ENCODE data around the gene LAGE3.

The LAGE3 gene

DNA sequence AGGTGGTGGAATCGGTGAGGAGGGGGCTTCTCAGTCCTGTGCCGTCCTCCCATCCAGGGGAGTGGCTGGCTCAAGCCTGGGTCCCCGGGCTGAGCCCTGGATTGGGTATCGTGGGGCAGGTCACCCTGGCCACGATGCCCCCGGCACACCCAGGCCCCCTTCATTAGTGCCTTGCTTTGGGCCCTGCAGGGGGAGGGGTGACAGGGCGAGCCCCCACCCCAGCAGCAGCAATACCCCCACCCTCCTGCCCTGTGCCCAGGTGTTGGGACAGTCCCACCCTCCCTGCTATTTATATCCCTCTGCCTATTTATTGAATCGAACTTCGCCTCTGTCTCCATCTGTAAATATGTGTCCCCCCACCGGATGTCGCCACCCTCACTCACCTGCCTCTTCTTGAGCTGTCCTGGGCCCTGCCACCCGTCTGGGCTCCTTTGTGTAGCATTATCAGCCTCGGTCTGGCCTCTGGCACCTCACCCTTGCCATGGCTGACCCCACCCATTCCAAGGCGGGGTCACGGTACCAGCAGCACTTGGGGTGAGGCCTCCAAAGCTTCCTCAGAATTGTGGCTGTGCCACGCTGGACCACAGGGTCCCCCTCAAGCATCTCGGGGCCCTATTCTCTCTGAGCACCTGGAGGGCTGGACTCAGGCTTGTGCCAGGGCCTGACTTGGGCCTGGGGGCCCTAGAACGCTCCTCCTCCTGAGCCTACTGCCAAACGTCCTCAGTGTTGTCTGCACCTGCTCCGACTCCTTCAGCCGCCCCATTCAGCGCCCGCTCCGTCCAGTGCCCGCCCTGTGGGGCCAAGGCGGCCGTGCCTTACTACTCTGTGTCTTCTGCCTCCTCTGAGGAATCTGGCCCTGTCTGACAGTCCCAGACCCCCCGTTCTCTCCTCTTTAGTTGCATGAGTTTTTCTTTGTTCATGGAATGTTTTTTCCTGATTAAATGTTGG lies 6.1 kb downstream of the LAGE3 start:
- no peaks in the 10 kb centered on the region for H3K36me3 Mint-ChIP-seq (ENCODE audit: low read depth)
- H3K27me3 Mint-ChIP-seq (ENCODE audit: low read depth) = no peaks in the 10 kb centered on the region
- H3K9me3 Mint-ChIP-seq = no peaks in the 10 kb centered on the region
- H3K4me3 Mint-ChIP-seq = no peak overlapping the region
- H3K27ac Mint-ChIP-seq = no peak overlapping the region
- H3K4me1 Mint-ChIP-seq (ENCODE audit: low read depth) = peaks cover 9% of the 10 kb centered on the region

DNA sequence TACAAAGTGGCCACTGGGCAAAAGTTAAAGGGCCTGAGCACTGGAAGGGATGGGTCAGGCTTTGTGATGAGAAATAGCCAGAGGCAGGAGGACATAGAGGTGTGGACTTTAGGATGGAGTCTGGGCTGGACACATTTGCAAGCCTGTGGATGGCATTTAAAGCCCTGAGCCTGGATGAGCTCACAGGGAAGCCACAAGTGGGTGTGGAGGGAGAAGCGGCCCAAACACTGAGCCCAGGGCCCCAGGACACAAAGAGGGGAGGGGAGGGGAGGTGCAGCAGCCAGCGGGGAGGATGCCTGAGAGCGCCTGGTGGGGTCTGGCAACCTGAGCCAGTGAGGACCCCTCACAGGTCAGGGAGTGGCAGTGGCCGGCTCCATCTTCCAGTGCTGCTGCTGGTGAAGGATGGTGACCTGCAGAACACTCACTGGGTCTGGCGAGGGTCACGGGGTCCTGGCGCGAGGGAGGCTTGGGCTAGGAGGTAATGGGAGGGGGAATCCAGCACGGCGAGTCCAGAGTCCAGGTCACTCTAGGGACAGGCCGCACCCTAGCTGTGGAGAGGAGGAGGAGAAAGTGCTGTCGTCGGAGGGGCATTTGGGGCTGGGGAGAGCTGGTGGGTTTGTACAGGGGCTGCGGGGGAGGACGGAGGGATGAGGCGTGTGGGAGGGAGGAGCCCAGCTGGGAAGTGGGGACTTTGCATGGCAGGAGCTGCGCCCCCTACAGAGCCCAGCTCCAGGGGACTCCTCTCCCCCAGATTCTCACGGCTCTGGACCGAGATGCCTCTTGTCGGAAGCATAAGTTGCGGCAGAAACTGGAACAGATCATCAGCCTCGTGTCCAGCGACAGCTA lies 7.0 kb downstream of the LAGE3 start:
- H3K27me3 Mint-ChIP-seq (ENCODE audit: low read depth) = no peaks in the 10 kb centered on the region
- H3K4me1 Mint-ChIP-seq (ENCODE audit: low read depth) = peaks cover 7% of the 10 kb centered on the region
- H3K27ac Mint-ChIP-seq = no peak overlapping the region
- no peaks in the 10 kb centered on the region for H3K9me3 Mint-ChIP-seq
- H3K4me3 Mint-ChIP-seq = no peak overlapping the region
- no peaks in the 10 kb centered on the region for H3K36me3 Mint-ChIP-seq (ENCODE audit: low read depth)

DNA sequence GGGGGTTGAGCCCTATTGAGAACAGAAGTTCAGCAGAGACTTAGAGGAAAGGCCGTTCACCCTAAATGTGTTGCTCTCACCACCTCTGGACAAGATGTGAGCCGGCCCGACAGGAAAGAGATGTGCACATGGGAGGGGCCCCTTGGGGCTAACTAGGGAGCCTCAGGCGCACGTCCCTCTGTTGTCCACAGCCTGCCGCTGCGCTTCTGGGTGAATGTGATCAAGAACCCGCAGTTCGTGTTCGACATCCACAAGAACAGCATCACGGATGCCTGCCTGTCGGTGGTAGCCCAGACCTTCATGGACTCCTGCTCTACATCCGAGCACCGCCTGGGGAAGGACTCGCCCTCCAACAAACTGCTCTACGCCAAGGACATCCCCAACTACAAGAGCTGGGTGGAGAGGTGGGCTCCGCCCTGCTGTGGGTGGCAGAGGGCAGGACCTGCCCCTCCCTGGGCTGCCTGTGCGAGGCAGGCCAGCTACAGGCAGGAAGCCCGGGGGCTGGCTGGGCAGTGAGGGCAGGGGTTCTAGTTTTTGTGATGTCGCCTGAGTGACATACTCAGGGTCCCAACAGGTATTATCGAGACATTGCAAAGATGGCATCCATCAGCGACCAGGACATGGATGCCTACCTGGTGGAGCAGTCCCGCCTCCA lies 8.0 kb downstream of the LAGE3 start:
- Mint-ChIP-seq H3K9me3 (no peaks in the 10 kb centered on the region), H3K27me3 (ENCODE audit: low read depth) (no peaks in the 10 kb centered on the region), H3K27ac (no peak overlapping the region), H3K4me1 (ENCODE audit: low read depth) (peaks cover 4% of the 10 kb centered on the region), H3K36me3 (ENCODE audit: low read depth) (no peaks in the 10 kb centered on the region), H3K4me3 (no peak overlapping the region)

DNA sequence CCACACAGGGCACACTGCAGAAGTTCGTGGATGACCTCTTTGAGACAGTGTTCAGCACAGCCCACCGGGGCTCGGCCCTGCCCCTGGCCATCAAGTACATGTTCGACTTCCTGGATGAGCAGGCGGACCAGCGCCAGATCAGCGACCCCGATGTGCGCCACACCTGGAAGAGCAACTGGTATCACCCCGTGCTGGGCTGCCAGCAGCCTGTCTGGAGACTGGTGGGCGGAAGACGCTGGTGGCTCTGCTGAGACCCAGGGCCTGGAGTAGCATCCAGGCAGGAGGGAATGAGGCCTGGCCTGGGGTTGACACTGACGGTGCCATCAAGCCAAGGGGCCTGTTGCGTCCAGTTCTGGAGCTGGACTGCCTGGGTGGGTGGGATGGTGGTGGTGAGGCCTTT lies 8.6 kb downstream of the LAGE3 start:
- Mint-ChIP-seq H3K9me3 (no peaks in the 10 kb centered on the region), H3K27ac (no peak overlapping the region), H3K27me3 (ENCODE audit: low read depth) (no peaks in the 10 kb centered on the region), H3K4me3 (no peak overlapping the region), H3K36me3 (ENCODE audit: low read depth) (no peaks in the 10 kb centered on the region), H3K4me1 (ENCODE audit: low read depth) (peaks cover 2% of the 10 kb centered on the region)

DNA sequence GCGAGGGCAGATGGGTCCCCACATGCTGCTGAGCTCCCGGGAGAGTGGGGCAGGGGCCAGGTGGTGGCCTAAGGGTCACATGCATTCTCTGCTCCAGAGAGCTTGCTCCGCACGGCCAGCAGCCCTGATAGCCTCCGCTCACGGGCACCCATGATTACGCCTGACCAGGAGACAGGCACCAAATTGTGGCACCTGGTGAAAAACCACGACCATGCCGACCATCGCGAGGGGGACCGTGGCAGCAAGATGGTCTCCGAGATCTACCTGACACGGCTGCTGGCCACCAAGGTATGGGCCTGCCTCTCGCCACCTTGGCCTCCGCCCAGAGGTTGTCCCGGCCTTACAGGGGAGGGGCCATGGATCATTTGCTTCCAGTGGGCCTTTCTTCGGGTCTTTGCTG lies 9.2 kb downstream of the LAGE3 start:
- Mint-ChIP-seq H3K4me3 (no peak overlapping the region), H3K27ac (no peak overlapping the region), H3K9me3 (no peaks in the 10 kb centered on the region), H3K4me1 (ENCODE audit: low read depth) (no peaks in the 10 kb centered on the region), H3K27me3 (ENCODE audit: low read depth) (no peaks in the 10 kb centered on the region), H3K36me3 (ENCODE audit: low read depth) (no peaks in the 10 kb centered on the region)

DNA sequence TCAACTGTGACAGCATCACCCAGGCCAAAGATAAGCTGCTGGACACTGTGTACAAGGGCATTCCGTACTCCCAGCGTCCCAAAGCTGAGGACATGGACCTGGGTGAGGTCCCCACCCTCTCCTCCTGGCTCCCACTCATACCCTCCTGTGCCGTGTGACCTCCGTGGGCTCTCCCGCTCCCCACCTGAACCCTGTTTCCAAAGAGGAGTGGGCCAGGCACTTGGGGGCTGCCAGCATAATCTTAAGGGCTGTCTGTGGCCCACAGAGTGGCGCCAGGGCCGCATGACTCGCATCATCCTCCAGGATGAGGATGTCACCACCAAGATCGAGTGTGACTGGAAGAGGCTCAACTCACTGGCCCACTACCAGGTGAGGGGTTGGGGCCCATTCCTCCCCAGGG lies 10.0 kb downstream of the LAGE3 start:
- no peaks in the 10 kb centered on the region for H3K9me3 Mint-ChIP-seq
- H3K27me3 Mint-ChIP-seq (ENCODE audit: low read depth) = no peaks in the 10 kb centered on the region
- H3K4me3 Mint-ChIP-seq = no peak overlapping the region
- H3K27ac Mint-ChIP-seq = no peak overlapping the region
- no peaks in the 10 kb centered on the region for H3K4me1 Mint-ChIP-seq (ENCODE audit: low read depth)
- H3K36me3 Mint-ChIP-seq (ENCODE audit: low read depth) = no peaks in the 10 kb centered on the region

DNA sequence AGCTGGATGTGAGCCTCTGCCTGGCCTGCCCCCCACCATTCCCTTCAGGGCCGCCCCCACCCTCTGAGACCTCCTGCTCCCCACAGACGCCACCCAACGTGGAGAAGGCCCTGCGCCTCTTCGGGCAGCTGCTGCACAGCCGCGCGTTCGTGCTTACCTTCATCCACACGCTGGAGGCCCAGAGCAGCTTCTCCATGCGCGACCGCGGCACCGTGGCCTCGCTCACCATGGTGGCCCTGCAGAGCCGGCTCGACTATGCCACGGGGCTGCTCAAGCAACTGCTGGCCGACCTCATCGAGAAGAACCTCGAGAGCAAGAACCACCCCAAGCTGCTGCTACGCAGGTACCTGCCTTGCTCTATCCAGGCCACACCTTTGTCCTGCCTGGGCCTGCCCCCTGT lies 10.9 kb downstream of the LAGE3 start:
- no peaks in the 10 kb centered on the region for H3K27me3 Mint-ChIP-seq (ENCODE audit: low read depth)
- no peaks in the 10 kb centered on the region for H3K36me3 Mint-ChIP-seq (ENCODE audit: low read depth)
- H3K27ac Mint-ChIP-seq = no peak overlapping the region
- H3K4me3 Mint-ChIP-seq = no peak overlapping the region
- no peaks in the 10 kb centered on the region for H3K9me3 Mint-ChIP-seq
- no peaks in the 10 kb centered on the region for H3K4me1 Mint-ChIP-seq (ENCODE audit: low read depth)

DNA sequence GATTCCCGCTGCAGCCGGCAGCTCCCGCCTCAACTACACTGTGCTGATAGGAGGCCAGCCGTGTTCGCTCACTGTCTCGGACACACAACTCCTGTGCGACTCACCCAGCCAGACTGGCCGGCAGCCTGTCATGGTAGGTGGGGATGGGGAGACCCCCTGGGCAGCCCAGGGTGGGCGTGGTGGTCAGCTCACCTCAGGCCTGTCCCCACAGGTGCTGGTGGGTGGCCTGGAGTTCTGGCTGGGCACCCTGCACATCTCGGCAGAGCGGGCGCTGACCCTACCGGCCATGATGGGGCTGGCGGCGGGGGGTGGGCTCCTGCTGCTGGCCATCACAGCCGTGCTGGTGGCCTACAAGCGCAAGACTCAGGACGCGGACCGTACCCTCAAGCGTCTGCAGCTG lies 11.5 kb downstream of the LAGE3 start:
- Mint-ChIP-seq H3K36me3 (ENCODE audit: low read depth) (peaks cover 2% of the 10 kb centered on the region), H3K27ac (no peak overlapping the region), H3K9me3 (no peaks in the 10 kb centered on the region), H3K27me3 (ENCODE audit: low read depth) (no peaks in the 10 kb centered on the region), H3K4me1 (ENCODE audit: low read depth) (no peaks in the 10 kb centered on the region), H3K4me3 (no peak overlapping the region)

DNA sequence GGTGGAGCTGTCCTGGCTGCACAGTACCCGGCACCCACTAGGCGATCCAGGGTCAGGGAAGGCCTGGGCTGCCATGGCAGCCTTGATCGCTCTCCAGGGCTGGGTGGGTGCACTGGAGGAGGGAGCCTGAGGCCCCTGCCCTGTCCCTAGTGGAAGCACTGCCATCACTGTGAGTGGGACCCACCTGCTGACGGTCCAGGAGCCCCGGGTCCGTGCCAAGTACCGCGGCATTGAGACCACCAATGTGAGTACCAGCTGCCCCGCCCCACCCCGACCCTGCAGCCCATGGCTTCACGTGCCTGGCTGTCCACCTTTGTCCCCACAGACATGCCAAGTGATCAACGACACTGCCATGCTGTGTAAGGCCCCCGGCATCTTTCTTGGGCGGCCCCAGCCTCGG lies 12.2 kb downstream of the LAGE3 start:
- no peaks in the 10 kb centered on the region for H3K4me1 Mint-ChIP-seq (ENCODE audit: low read depth)
- no peaks in the 10 kb centered on the region for H3K9me3 Mint-ChIP-seq
- H3K27me3 Mint-ChIP-seq (ENCODE audit: low read depth) = no peaks in the 10 kb centered on the region

DNA sequence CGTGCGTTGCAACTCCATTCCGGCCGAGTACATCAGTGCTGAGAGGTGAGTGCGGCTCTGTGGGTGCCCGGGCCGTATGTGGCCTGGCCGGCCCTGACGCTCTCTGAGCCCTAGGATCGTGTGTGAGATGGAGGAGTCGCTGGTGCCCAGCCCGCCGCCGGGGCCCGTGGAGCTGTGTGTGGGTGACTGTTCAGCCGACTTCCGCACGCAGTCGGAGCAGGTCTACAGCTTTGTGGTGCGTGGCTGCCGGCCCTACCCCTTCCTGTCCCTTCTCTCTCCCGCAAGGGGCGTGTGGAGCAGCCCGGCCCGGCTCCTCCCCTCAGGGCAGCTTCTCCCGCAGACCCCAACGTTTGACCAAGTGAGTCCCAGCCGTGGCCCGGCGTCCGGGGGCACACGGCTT lies 13.0 kb downstream of the LAGE3 start:
- no peaks in the 10 kb centered on the region for H3K27me3 Mint-ChIP-seq (ENCODE audit: low read depth)
- no peak overlapping the region for H3K27ac Mint-ChIP-seq
- H3K9me3 Mint-ChIP-seq = no peaks in the 10 kb centered on the region
- H3K4me1 Mint-ChIP-seq (ENCODE audit: low read depth) = no peaks in the 10 kb centered on the region
- H3K4me3 Mint-ChIP-seq = no peak overlapping the region
- H3K36me3 Mint-ChIP-seq (ENCODE audit: low read depth) = peaks cover 3% of the 10 kb centered on the region

More for the DNA sequence above, 12.2 kb downstream of the LAGE3 start:
- Mint-ChIP-seq H3K36me3 (ENCODE audit: low read depth) (peaks cover 2% of the 10 kb centered on the region), H3K27ac (no peak overlapping the region), H3K4me3 (no peak overlapping the region)

DNA sequence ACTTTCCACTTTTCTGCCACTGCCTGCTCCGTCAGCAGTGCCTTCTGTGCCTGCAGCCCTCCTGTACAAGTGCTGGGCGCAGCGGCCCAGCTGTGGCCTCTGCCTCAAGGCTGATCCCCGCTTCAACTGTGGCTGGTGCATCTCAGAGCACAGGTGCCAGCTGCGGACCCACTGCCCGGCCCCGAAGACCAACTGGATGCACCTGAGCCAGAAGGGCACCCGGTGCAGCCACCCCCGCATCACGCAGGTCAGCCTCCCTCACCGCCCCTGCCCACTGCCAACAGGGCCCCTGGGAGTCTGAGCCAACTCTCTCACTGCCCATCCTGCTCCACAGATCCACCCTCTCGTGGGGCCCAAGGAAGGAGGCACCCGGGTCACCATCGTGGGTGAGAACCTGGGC lies 13.5 kb downstream of the LAGE3 start:
- Mint-ChIP-seq H3K27me3 (ENCODE audit: low read depth) (no peaks in the 10 kb centered on the region), H3K27ac (no peak overlapping the region), H3K36me3 (ENCODE audit: low read depth) (peaks cover 4% of the 10 kb centered on the region), H3K9me3 (no peaks in the 10 kb centered on the region), H3K4me1 (ENCODE audit: low read depth) (no peaks in the 10 kb centered on the region), H3K4me3 (no peak overlapping the region)

DNA sequence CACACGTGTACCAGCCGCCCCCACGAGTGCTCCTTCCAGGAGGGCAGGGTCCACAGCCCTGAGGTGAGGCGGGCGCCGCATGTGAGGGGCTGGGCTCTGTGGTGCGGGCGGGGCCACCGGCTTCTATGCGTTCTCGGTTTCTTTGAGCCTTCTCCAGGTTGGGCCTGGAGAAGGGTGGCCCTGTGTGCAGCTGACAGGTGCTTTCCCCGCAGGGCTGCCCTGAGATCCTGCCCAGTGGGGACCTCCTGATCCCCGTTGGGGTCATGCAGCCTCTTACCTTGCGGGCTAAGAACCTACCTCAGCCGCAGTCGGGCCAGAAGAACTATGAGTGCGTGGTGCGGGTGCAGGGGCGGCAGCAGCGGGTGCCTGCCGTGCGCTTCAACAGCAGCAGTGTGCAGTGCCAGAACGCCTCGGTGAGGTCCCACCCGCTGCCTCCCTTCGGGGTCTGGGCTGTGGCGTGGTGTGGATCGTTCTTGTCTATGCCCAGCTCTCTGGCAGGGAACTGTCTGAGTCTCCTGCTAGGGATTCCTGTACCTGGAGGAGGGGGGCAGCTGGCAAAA lies 14.2 kb downstream of the LAGE3 start:
- peaks cover 4% of the 10 kb centered on the region for H3K36me3 Mint-ChIP-seq (ENCODE audit: low read depth)
- no peak overlapping the region for H3K27ac Mint-ChIP-seq
- H3K27me3 Mint-ChIP-seq (ENCODE audit: low read depth) = no peaks in the 10 kb centered on the region
- H3K9me3 Mint-ChIP-seq = no peaks in the 10 kb centered on the region
- H3K4me1 Mint-ChIP-seq (ENCODE audit: low read depth) = no peaks in the 10 kb centered on the region
- no peak overlapping the region for H3K4me3 Mint-ChIP-seq

DNA sequence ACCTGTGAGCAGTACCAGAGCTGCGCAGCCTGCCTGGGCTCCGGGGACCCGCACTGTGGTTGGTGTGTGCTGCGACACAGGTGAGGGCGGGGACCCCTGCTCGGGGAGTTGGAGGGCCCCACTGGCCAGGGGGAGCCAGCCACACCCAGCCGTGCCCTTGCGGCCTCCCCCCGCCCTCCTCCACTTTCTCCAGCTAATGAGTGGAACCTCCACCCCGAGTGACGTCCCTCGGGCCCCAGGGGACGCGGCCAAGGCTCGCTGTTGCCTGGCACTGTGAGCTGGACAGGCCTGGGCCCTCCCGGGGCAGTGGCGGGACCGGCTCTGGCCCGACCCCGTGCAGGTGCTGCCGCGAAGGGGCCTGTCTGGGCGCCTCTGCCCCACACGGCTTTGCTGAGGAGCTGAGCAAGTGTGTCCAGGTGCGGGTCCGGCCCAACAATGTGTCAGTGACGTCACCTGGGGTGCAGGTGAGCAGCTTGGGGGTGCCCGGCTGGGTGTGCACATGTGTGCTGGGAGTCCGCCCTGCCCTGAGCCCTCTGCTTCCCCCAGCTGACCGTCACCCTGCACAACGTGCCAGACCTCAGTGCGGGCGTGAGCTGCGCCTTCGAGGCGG lies 15.4 kb downstream of the LAGE3 start:
- H3K27me3 Mint-ChIP-seq (ENCODE audit: low read depth) = no peaks in the 10 kb centered on the region
- peaks cover 3% of the 10 kb centered on the region for H3K4me1 Mint-ChIP-seq (ENCODE audit: low read depth)
- H3K9me3 Mint-ChIP-seq = no peaks in the 10 kb centered on the region
- H3K27ac Mint-ChIP-seq = no peak overlapping the region
- H3K36me3 Mint-ChIP-seq (ENCODE audit: low read depth) = peaks cover 4% of the 10 kb centered on the region
- H3K4me3 Mint-ChIP-seq = no peak overlapping the region

DNA sequence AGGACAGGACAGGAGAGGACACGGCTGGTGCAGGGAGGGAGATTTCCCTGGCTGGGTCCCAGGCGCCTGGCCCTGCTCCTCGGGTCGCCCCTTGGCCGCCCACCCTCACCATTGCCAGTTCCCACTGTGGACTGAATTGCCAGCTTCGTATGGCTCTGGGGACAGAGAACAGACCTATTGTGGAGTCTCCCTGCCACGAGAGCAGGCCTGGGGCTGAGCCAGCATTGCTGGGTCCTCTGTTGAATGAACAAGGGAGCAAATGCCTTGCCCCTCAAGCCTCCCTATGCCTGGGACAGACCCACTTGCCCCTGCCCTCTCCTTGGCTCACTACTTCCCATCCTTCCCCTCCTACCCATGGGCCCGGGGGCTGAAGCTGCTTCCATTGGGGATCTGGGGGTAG lies 16.7 kb downstream of the LAGE3 start:
- H3K4me3 Mint-ChIP-seq = no peak overlapping the region
- H3K36me3 Mint-ChIP-seq (ENCODE audit: low read depth) = peaks cover 4% of the 10 kb centered on the region
- no peak overlapping the region for H3K27ac Mint-ChIP-seq
- H3K4me1 Mint-ChIP-seq (ENCODE audit: low read depth) = peaks cover 5% of the 10 kb centered on the region
- H3K9me3 Mint-ChIP-seq = no peaks in the 10 kb centered on the region
- H3K27me3 Mint-ChIP-seq (ENCODE audit: low read depth) = no peaks in the 10 kb centered on the region

Measured in T-helper 1 cell treated with Interleukin-12 subunit alpha and Interleukin-12 subunit beta and Interleukin-4 antibody, amounts not matched to agents 30 μg/mL and 1 μg/mL, for 36 hours (primary cell).